Peyer's patch (tissue), 4 donors: ENCODE results near the gene MUC20.

Experiments
- POLR2A ChIP-seq, 2 donors: fragments of 450-650 bp; IDR thresholded peaks; one replicate each; pipeline ENCODE4 v1.5.1; 2017; ENCODE audit warnings: antibody characterized with exemption in 2 of 2, mild to moderate bottlenecking in 2 of 2, moderate library complexity in 2 of 2
- TF ChIP-seq, protein P1 (sequence below), 6 experiments: fragments of 450-650 bp in 4 of 6; fragments of 200-600 bp in 2 of 6; sonication (generic) in 1 of 6; IDR thresholded peaks; one replicate each; pipeline ENCODE4 v1.5.1; 2017 to 2019; ENCODE audit warnings: antibody characterized with exemption in 6 of 6, mild to moderate bottlenecking in 3 of 6, moderate library complexity in 1 of 6

DNA sequence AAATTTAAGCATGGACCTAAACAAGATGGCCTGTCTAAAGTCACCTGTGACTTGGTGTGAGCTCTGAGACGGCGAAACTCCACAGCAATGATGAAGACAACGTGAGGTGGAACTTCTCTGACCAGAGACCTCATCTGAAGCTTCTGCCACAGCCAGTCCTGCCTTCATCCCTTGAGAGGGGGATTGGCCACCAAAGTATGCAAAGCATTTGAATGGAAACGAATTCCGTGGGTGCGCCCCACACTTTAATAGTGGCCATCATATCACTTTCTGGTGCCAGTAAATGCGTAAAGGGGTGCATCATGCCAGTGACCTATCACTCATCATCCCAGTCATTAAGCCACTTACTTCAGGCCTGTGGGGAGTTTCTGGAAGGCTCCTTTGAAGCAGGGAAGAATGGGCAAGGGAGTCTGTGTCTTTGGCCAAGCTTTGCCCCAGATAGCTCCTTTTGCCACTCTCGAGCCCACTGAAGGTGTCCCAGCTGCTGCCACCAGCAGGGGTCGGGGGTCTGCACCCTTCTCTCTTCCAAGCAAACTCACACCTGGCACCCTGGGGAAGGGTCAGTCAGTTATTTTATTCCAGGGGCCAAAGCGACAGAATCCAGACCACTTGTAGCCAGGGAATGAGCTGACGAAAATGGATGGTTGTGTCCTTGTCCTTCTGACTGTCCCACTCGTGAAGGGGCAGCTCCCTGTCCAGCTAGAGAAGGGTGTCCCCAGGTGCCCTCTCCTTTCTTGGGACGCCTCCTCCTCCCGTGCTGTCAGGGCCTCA is 17.7 kb downstream of the MUC20 start:
- TF ChIP-seq, protein P1, sequence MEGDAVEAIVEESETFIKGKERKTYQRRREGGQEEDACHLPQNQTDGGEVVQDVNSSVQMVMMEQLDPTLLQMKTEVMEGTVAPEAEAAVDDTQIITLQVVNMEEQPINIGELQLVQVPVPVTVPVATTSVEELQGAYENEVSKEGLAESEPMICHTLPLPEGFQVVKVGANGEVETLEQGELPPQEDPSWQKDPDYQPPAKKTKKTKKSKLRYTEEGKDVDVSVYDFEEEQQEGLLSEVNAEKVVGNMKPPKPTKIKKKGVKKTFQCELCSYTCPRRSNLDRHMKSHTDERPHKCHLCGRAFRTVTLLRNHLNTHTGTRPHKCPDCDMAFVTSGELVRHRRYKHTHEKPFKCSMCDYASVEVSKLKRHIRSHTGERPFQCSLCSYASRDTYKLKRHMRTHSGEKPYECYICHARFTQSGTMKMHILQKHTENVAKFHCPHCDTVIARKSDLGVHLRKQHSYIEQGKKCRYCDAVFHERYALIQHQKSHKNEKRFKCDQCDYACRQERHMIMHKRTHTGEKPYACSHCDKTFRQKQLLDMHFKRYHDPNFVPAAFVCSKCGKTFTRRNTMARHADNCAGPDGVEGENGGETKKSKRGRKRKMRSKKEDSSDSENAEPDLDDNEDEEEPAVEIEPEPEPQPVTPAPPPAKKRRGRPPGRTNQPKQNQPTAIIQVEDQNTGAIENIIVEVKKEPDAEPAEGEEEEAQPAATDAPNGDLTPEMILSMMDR (IDR thresholded peaks at IDR 0.05): no peak
- TF ChIP-seq POLR2A (IDR thresholded peaks at IDR 0.05): no peak
